ENCODE measurements around the gene NEDD4L.

GRCh38 chr18:58264840-58265239 lies 220.8 kb downstream of the NEDD4L start:
- TF ChIP-seq CTCF (IDR thresholded peaks at IDR 0.05) (no peak), POLR2A (IDR thresholded peaks at IDR 0.05) (no peak)

Data from adrenal gland (tissue), 5 donors.